Measurements from ENCODE around the gene CELA3A. TPM values are rescaled to one million over a fixed set of nuclear protein-coding genes. Genes with fewer than 3 reads are reported as not detected.
"Not testable (repeated sequence)": the region's sequence is repeated elsewhere in the genome, so short reads cannot be mapped to it uniquely, and the experiment has no call there.

The CELA3A gene
- total and polyA plus RNA-seq, 5 donors from 2014 or later = not detected

DNA sequence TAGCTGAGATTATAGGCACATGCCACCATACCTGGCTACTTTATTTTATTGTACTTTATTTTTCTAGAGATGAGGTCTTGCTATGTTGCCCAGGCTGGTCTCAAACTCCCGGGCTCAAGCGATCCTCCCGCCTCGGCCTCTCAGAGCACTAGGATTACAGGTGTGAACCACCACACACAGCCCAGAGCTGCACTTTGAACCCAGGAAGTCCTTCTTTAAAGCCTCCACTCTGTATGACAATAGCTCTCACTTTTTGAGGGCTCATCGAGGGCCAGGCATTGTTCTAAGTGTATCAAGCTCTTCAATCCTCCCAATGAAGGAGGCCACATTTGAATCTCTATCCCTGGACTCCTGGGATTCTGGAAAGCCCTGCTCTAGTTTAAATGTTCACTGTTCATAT, 1.0 kb downstream of the CELA3A start:
- not testable (repeated sequence) for H3K9me3 ChIP-seq (ENCODE audit: control insufficient read depth in 2 of 2, low read length in 2 of 2); H3K9me3 Mint-ChIP-seq; H3K36me3 Mint-ChIP-seq; H3K27me3 ChIP-seq (ENCODE audit: control insufficient read depth, insufficient read depth, low read length); H3K36me3 ChIP-seq (ENCODE audit: control insufficient read depth, insufficient read depth, low read length); H3K4me3 Mint-ChIP-seq; H3K4me1 ChIP-seq (ENCODE audit: control insufficient read depth, insufficient read depth, low read length, poor library complexity, severe bottlenecking); H3K4me1 Mint-ChIP-seq; H3K27ac Mint-ChIP-seq; H3K27ac ChIP-seq (ENCODE audit: insufficient read depth, low read length, poor library complexity, severe bottlenecking); H3K27me3 Mint-ChIP-seq; ATAC-seq (ENCODE audit: low read depth in 2 of 2); DNase-seq; H3K4me3 ChIP-seq (ENCODE audit: low read depth, low read length)

DNA sequence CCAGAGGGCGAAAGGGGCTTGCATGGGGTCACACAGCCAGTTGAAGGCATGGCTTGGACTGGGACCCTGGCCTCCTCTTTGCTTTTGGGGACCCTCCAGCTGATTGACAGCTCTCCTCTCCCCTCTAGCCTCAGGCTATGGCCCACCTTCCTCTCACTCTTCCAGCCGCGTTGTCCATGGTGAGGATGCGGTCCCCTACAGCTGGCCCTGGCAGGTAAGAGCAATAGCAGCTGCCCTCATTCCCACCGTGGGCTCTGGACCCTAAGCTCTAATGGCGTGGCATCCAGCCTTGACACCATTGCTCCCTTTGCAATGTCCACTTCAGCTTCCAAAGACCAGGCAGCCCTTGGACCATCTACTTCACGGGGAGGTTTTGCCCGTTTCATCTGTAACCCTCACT, 1.4 kb downstream of the CELA3A start:
- not testable (repeated sequence) for H3K9me3 ChIP-seq (ENCODE audit: control insufficient read depth in 2 of 2, low read length in 2 of 2); H3K4me1 ChIP-seq (ENCODE audit: control insufficient read depth, insufficient read depth, low read length, poor library complexity, severe bottlenecking); H3K36me3 ChIP-seq (ENCODE audit: control insufficient read depth, insufficient read depth, low read length); H3K9me3 Mint-ChIP-seq; ATAC-seq (ENCODE audit: low read depth in 2 of 2); DNase-seq; H3K4me3 Mint-ChIP-seq; H3K4me3 ChIP-seq (ENCODE audit: low read depth, low read length); H3K27me3 Mint-ChIP-seq; H3K27me3 ChIP-seq (ENCODE audit: control insufficient read depth, insufficient read depth, low read length); H3K27ac Mint-ChIP-seq; H3K27ac ChIP-seq (ENCODE audit: insufficient read depth, low read length, poor library complexity, severe bottlenecking); H3K4me1 Mint-ChIP-seq; H3K36me3 Mint-ChIP-seq

DNA sequence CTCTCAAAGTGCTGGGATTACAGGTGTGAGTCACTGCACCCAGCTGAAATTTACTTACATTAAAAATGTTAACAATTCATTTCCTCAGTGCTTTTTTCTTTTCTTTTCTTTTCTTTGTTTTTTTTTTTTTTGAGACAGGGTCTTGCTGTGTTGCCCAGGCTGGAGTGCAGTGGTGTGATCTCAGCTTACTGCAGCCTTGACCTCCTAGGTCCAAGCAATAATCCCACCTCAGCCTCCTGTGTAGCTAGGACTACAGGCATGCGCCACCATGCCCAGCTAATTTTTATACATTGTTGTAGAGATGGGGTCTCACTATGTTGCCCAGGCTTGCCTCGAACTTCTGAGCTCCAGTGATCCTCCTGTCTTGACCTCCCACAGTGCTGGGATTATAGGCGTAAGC, 2.5 kb downstream of the CELA3A start:
- H3K9me3 ChIP-seq (ENCODE audit: control insufficient read depth in 2 of 2, low read length in 2 of 2); H3K4me3 Mint-ChIP-seq; H3K27ac Mint-ChIP-seq; H3K27ac ChIP-seq (ENCODE audit: insufficient read depth, low read length, poor library complexity, severe bottlenecking); H3K4me1 Mint-ChIP-seq; H3K36me3 Mint-ChIP-seq; H3K4me1 ChIP-seq (ENCODE audit: control insufficient read depth, insufficient read depth, low read length, poor library complexity, severe bottlenecking); DNase-seq; ATAC-seq (ENCODE audit: low read depth in 2 of 2); H3K27me3 Mint-ChIP-seq; H3K36me3 ChIP-seq (ENCODE audit: control insufficient read depth, insufficient read depth, low read length); H3K27me3 ChIP-seq (ENCODE audit: control insufficient read depth, insufficient read depth, low read length); H3K4me3 ChIP-seq (ENCODE audit: low read depth, low read length); H3K9me3 Mint-ChIP-seq: not testable (repeated sequence)

DNA sequence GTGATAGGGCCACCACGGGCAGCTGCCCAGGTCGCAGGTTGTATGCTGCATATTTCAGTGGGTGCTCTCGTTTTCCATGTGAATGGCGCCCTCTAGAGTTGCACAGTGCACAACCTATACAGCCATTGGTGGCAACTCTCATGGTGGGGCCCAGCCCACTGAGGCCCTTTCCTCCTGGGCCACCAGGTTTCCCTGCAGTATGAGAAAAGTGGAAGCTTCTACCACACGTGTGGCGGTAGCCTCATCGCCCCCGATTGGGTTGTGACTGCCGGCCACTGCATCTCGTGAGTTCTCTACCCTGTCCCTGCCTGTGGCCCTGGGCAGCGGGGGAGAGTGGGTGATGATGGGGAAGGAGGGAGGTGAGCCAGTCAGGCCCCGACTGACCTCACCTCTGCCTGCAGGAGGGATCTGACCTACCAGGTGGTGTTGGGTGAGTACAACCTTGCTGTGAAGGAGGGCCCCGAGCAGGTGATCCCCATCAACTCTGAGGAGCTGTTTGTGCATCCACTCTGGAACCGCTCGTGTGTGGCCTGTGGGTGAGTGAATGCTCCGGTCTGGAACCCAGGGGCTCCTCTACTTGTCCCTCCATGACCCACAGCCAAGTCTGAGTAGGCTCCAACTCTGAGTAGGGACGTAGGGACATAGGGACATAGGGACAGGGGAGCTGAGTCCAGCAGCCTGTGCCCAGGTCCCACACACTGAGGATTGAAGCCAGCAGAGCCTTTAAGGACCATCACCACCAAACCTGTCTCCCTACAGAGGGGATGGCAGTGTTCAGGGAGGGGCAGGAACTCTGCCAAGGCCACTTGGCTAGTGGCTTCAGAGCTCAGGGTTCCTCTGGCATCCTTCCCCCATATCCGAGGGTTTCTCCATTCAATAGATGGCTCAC, 4.0 kb downstream of the CELA3A start:
- not testable (repeated sequence) for H3K4me3 Mint-ChIP-seq; H3K9me3 Mint-ChIP-seq; H3K4me1 Mint-ChIP-seq; H3K36me3 ChIP-seq (ENCODE audit: control insufficient read depth, insufficient read depth, low read length); H3K4me1 ChIP-seq (ENCODE audit: control insufficient read depth, insufficient read depth, low read length, poor library complexity, severe bottlenecking); H3K27me3 ChIP-seq (ENCODE audit: control insufficient read depth, insufficient read depth, low read length); H3K36me3 Mint-ChIP-seq; H3K27ac Mint-ChIP-seq; H3K27me3 Mint-ChIP-seq; H3K27ac ChIP-seq (ENCODE audit: insufficient read depth, low read length, poor library complexity, severe bottlenecking); H3K4me3 ChIP-seq (ENCODE audit: low read depth, low read length); H3K9me3 ChIP-seq (ENCODE audit: control insufficient read depth in 2 of 2, low read length in 2 of 2)
- ATAC-seq (ENCODE audit: low read depth in 2 of 2) (peak in 1 of 2 donors; percentile 28), DNase-seq (peak in 1 of 3 donors; percentile 55)

DNA sequence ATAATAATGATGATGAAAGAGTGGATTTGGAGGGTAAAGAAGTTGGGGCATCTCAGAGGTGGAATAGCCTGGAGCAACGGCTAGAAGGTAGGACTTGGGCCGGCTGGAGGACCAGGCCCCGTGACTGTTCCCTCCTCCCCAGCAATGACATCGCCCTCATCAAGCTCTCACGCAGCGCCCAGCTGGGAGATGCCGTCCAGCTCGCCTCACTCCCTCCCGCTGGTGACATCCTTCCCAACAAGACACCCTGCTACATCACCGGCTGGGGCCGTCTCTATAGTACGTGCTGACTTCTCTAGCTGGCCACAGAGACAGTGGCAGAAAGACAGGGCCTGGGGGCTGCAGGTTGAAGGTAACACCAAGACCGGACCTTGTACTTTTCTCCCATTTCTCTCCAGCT, 5.3 kb downstream of the CELA3A start:
- not testable (repeated sequence) for H3K27me3 ChIP-seq (ENCODE audit: control insufficient read depth, insufficient read depth, low read length); H3K4me3 Mint-ChIP-seq; H3K4me1 Mint-ChIP-seq; H3K36me3 Mint-ChIP-seq; H3K9me3 Mint-ChIP-seq; DNase-seq; H3K4me3 ChIP-seq (ENCODE audit: low read depth, low read length); H3K27ac ChIP-seq (ENCODE audit: insufficient read depth, low read length, poor library complexity, severe bottlenecking); H3K27ac Mint-ChIP-seq; H3K9me3 ChIP-seq (ENCODE audit: control insufficient read depth in 2 of 2, low read length in 2 of 2); H3K27me3 Mint-ChIP-seq; H3K4me1 ChIP-seq (ENCODE audit: control insufficient read depth, insufficient read depth, low read length, poor library complexity, severe bottlenecking); H3K36me3 ChIP-seq (ENCODE audit: control insufficient read depth, insufficient read depth, low read length); ATAC-seq (ENCODE audit: low read depth in 2 of 2)

DNA sequence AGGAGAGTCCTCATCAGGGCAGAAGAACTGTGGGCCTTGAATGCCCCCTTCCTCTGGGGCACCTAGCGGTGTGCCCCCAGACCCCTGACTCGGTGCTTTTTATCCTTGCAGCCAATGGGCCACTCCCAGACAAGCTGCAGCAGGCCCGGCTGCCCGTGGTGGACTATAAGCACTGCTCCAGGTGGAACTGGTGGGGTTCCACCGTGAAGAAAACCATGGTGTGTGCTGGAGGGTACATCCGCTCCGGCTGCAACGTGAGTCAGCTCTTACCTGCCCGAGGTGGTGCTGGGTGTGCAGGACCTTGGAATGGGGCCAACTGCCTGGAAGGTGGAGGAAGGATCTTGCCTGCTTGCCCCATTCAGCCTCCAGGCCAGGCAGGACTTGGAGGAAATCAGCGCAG, 5.8 kb downstream of the CELA3A start:
- H3K36me3 ChIP-seq (ENCODE audit: control insufficient read depth, insufficient read depth, low read length); H3K4me1 ChIP-seq (ENCODE audit: control insufficient read depth, insufficient read depth, low read length, poor library complexity, severe bottlenecking); H3K27ac ChIP-seq (ENCODE audit: insufficient read depth, low read length, poor library complexity, severe bottlenecking); H3K36me3 Mint-ChIP-seq; DNase-seq; H3K9me3 Mint-ChIP-seq; H3K4me3 ChIP-seq (ENCODE audit: low read depth, low read length); H3K9me3 ChIP-seq (ENCODE audit: control insufficient read depth in 2 of 2, low read length in 2 of 2); ATAC-seq (ENCODE audit: low read depth in 2 of 2); H3K4me1 Mint-ChIP-seq; H3K27ac Mint-ChIP-seq; H3K27me3 Mint-ChIP-seq; H3K4me3 Mint-ChIP-seq; H3K27me3 ChIP-seq (ENCODE audit: control insufficient read depth, insufficient read depth, low read length): not testable (repeated sequence)

DNA sequence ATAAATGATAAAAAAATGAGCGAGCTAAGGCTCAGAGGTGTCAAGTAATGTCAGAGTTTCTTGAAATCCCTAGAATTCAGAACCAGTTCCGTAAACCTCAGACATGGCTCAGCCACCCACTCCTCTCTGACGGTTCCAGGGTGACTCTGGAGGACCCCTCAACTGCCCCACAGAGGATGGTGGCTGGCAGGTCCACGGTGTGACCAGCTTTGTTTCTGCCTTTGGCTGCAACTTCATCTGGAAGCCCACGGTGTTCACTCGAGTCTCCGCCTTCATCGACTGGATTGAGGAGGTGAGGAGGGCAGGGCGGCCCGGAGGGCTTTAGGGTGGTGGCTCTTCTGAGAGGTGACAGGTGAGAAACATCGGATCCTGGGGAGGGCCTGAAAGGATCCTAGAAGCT, 8.1 kb downstream of the CELA3A start:
- not testable (repeated sequence) for H3K4me3 ChIP-seq (ENCODE audit: low read depth, low read length); H3K27ac Mint-ChIP-seq; H3K27me3 Mint-ChIP-seq; H3K27ac ChIP-seq (ENCODE audit: insufficient read depth, low read length, poor library complexity, severe bottlenecking); H3K9me3 Mint-ChIP-seq; H3K4me1 Mint-ChIP-seq; H3K36me3 ChIP-seq (ENCODE audit: control insufficient read depth, insufficient read depth, low read length); H3K36me3 Mint-ChIP-seq; H3K9me3 ChIP-seq (ENCODE audit: control insufficient read depth in 2 of 2, low read length in 2 of 2); H3K4me1 ChIP-seq (ENCODE audit: control insufficient read depth, insufficient read depth, low read length, poor library complexity, severe bottlenecking); ATAC-seq (ENCODE audit: low read depth in 2 of 2); H3K4me3 Mint-ChIP-seq; DNase-seq; H3K27me3 ChIP-seq (ENCODE audit: control insufficient read depth, insufficient read depth, low read length)

- H3K36me3 ChIP-seq (ENCODE audit: control insufficient read depth, insufficient read depth, low read length); ATAC-seq (ENCODE audit: low read depth in 2 of 2); H3K4me1 ChIP-seq (ENCODE audit: control insufficient read depth, insufficient read depth, low read length, poor library complexity, severe bottlenecking); H3K4me3 ChIP-seq (ENCODE audit: low read depth, low read length); H3K9me3 ChIP-seq (ENCODE audit: control insufficient read depth in 2 of 2, low read length in 2 of 2); H3K27me3 Mint-ChIP-seq; H3K36me3 Mint-ChIP-seq; H3K27ac Mint-ChIP-seq; H3K9me3 Mint-ChIP-seq; H3K4me3 Mint-ChIP-seq; H3K4me1 Mint-ChIP-seq; H3K27me3 ChIP-seq (ENCODE audit: control insufficient read depth, insufficient read depth, low read length); DNase-seq; H3K27ac ChIP-seq (ENCODE audit: insufficient read depth, low read length, poor library complexity, severe bottlenecking): not testable (repeated sequence)
These were observed 11.3 kb downstream of the CELA3A start for GRCh38 chr1:22012752-22013151.

Data from CD4-positive, CD25-positive, alpha-beta regulatory T cell (primary cell).